ENCODE measurements around the gene CLDN1.

Gene CLDN1

GRCh38 chr3:190321789-190322603 is at the start of gene CLDN1:
Gene CLDN1 (minus strand): TSS chr3:190322446. CDS start chr3:190322206, 240 bp downstream.
- peak; percentile 75 for TF ChIP-seq CTCF (conservative IDR thresholded peaks at IDR 0.05; ENCODE audit: low read depth, low read length)
- DNase-seq (ENCODE audit: low read depth): peak; percentile 83
- H3K4me3 ChIP-seq (ENCODE audit: low read depth, low read length): peak within 1 kb of the TSS; percentile 74

- no peak for TF ChIP-seq CTCF (conservative IDR thresholded peaks at IDR 0.05; ENCODE audit: low read depth, low read length)
- no peak for DNase-seq (ENCODE audit: low read depth)
- H3K4me3 ChIP-seq (ENCODE audit: low read depth, low read length): no peak overlapping the region
Measured at GRCh38 chr3:190371152-190371551, 48.9 kb upstream of the CLDN1 start.

DNA sequence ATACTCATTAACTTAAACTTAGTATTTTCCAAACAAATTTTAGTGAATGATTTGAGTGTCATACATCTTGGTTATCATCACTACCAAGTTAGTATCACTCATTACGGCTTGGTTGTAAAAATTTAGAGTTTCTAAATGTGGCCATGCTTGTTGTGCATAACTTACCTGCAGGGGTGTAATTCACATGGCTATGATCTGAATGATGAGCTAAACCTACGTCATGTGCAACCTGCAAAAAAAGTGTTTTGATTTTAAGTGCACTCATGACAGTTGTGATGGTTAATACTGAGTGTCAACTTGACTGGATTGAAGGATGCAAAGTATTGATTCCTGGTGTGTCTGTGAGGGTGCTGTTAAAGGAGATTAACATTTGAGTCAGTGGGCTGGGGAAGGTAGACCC is 48.1 kb upstream of the CLDN1 start:
- DNase-seq (ENCODE audit: low read depth): no peak
- no peak overlapping the region for H3K4me3 ChIP-seq (ENCODE audit: low read depth, low read length)
- no peak for TF ChIP-seq CTCF (conservative IDR thresholded peaks at IDR 0.05; ENCODE audit: low read depth, low read length)

DNA sequence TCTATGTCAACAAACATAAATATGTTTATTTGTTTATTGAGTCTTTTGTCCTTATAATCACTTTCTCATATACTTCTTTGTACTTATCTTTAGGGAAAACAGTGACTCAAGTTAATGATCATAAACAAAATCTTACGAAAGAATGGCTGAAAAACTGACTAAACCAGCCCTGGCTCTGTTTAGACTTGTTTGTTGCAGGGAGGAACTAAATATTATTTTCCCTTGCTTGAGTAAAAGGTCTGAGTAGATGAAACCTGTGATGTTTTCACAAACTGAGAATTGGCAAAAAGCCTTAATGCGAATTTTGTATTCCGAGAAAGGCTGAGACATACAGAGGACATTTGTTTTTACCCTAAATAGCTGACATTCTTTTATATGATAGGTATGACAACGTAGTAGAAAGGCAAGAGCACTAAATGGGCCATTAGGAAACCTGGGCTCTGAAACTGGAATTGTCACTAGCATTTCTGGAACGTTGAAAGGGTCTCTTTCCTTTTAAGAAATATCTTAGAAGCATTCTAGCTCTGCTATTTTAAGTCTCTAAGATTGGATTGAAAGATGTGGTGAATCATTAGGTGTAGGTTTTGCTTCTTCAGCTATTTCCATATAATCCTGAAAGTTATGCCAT is 47.5 kb upstream of the CLDN1 start:
- TF ChIP-seq CTCF (conservative IDR thresholded peaks at IDR 0.05; ENCODE audit: low read depth, low read length): no peak
- peak; percentile 39 for DNase-seq (ENCODE audit: low read depth)
- no peak overlapping the region for H3K4me3 ChIP-seq (ENCODE audit: low read depth, low read length)

DNA sequence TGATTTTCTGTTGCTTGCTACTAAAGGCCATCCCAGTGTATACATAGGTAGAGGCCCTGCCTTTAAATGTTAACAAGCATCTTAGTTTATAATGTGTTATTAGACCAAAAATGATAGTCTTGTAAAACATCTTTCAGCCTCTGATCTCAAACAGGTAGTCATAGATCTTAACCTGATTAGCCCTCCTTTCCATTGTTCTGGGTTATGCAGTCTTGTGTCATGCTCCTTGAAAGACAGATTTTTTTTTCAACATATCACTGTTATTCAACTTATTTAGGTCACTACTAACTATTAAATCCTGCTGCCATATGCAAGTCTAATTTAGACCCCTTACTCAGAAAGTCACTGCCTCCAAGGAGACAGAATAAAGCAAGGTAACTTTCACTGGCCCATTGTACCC is 46.6 kb upstream of the CLDN1 start:
- no peak overlapping the region for H3K4me3 ChIP-seq (ENCODE audit: low read depth, low read length)
- TF ChIP-seq CTCF (conservative IDR thresholded peaks at IDR 0.05; ENCODE audit: low read depth, low read length): no peak
- DNase-seq (ENCODE audit: low read depth): no peak

GRCh38 chr3:190366133-190366532 is 43.9 kb upstream of the CLDN1 start:
- no peak for DNase-seq (ENCODE audit: low read depth)
- no peak overlapping the region for H3K4me3 ChIP-seq (ENCODE audit: low read depth, low read length)
- TF ChIP-seq CTCF (conservative IDR thresholded peaks at IDR 0.05; ENCODE audit: low read depth, low read length): no peak

Measured in choroid plexus epithelial cell (primary cell).